ENCODE results near the gene VWF.

Gene VWF

GRCh38 chr12:6084261-6084968, 40.1 kb downstream of the VWF start:
- peak overlapping the region; percentile 4 for H3K27ac ChIP-seq (ENCODE audit: low read depth, low read length)
- H3K4me1 ChIP-seq (ENCODE audit: insufficient read depth, low read length), result peaks cover 27% of the 10 kb centered on the region
- no peaks in the 10 kb centered on the region for H3K36me3 ChIP-seq (ENCODE audit: insufficient read depth, low read length)
- no peaks in the 10 kb centered on the region for H3K9me3 ChIP-seq (ENCODE audit: low read length)
- no peak overlapping the region for H3K4me3 ChIP-seq (ENCODE audit: low read depth in 1 of 2, low read length in 2 of 2)
- no peak overlapping the region for H3K9ac ChIP-seq (ENCODE audit: low read length)
- H3K27me3 ChIP-seq (ENCODE audit: control insufficient read depth in 1 of 2, insufficient read depth in 2 of 2, low read length in 2 of 2), result no peaks in the 10 kb centered on the region

DNA sequence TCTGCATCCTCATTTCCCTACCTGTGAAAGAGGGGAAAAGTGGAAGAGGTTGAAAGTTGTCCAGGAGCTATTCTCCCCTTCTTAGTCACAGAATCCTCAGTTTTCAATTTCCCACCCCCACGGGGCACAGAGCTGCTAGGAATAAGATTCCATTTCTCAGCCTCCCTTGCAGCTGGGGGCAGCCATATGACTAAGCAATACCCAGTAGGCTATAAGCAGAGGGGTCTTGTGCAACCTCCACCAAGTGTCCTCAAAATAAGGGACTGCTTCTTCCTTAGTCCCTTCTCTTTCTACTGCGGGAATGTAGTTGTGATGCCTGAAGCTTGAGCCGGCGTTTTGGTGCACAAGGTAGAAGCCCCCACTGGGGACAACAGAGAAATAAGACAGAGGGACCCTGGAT, 40.9 kb downstream of the VWF start:
- Histone ChIP-seq H3K9me3 (ENCODE audit: low read length) (no peaks in the 10 kb centered on the region), H3K27ac (ENCODE audit: low read depth, low read length) (peak overlapping the region; percentile 4)

DNA sequence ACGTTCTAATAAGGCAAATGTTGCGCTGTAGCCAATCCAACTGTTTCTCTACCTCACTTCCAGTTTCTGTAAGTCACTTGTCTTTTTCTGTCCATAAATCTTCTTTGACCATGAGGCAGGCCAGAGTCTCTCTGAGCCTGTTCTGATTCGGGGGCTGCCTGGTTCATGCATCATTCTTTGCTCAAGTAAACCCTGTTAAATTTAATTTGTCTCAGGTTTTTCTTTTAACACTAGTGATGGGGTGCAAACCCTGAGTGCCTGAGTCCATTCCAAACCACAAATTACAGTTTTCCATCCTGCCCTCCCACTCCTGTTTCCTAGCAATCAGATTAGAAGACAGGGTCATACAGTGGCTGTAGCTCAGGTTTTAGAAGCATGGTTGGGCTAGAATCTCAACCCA, 41.9 kb downstream of the VWF start:
- H3K27ac ChIP-seq (ENCODE audit: low read depth, low read length), result peak overlapping the region; percentile 4
- no peak overlapping the region for H3K4me3 ChIP-seq (ENCODE audit: low read depth in 1 of 2, low read length in 2 of 2)
- no peaks in the 10 kb centered on the region for H3K27me3 ChIP-seq (ENCODE audit: control insufficient read depth in 1 of 2, insufficient read depth in 2 of 2, low read length in 2 of 2)
- no peaks in the 10 kb centered on the region for H3K36me3 ChIP-seq (ENCODE audit: insufficient read depth, low read length)
- H3K9me3 ChIP-seq (ENCODE audit: low read length), result no peaks in the 10 kb centered on the region
- H3K4me1 ChIP-seq (ENCODE audit: insufficient read depth, low read length), result peaks cover 27% of the 10 kb centered on the region
- H3K9ac ChIP-seq (ENCODE audit: low read length), result no peak overlapping the region

More for the DNA sequence above, 40.9 kb downstream of the VWF start:
- Histone ChIP-seq H3K4me3 (ENCODE audit: low read depth in 1 of 2, low read length in 2 of 2) (no peak overlapping the region), H3K27me3 (ENCODE audit: control insufficient read depth in 1 of 2, insufficient read depth in 2 of 2, low read length in 2 of 2) (no peaks in the 10 kb centered on the region), H3K4me1 (ENCODE audit: insufficient read depth, low read length) (peaks cover 27% of the 10 kb centered on the region), H3K36me3 (ENCODE audit: insufficient read depth, low read length) (no peaks in the 10 kb centered on the region), H3K9ac (ENCODE audit: low read length) (no peak overlapping the region)

DNA sequence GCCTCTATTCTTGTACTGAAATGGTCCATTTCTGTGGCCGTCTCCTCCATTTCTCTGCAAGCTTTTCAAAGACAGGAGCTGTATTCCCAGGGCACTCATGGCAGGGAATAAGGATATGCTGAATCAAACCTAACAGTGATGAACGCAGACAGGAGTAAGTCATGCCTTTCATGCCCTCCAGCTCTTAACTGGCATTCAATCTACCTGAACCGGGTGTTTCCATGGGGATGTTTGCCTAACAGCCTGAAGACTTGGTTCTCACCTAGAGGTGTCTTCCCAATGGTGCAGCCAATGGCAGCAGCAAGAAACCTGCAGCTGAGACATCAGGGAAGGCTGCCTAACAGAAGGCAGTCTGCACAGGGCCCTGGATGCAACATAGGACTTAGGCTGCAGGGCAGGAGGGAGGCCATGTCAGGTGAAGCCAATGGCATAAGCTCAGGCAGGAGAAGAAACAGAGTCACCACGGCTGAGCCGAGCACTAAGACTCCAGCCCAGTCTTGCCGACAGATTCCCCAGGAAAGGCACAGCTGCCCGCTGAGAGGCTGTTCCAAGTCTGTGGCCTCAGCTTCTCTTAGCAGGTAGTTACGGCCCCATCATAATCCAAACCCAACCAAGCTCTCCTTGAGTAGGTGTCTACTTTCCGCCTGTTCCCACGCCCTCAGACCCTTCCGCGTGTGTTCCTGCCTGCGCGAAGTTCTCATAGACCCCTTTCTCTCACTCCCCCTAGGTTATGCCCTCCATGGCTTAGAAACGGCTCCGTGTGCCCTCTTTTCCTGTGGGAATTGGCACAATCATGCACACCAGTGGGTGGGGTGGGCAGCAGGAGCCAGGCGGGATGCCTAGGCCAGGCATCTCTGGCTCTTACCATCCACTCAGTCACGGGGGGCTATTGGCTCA, 44.1 kb downstream of the VWF start:
- H3K4me1 ChIP-seq (ENCODE audit: insufficient read depth, low read length), result peaks cover 27% of the 10 kb centered on the region
- no peak overlapping the region for H3K27ac ChIP-seq (ENCODE audit: low read depth, low read length)
- no peaks in the 10 kb centered on the region for H3K36me3 ChIP-seq (ENCODE audit: insufficient read depth, low read length)
- no peaks in the 10 kb centered on the region for H3K27me3 ChIP-seq (ENCODE audit: control insufficient read depth in 1 of 2, insufficient read depth in 2 of 2, low read length in 2 of 2)
- no peak overlapping the region for H3K4me3 ChIP-seq (ENCODE audit: low read depth in 1 of 2, low read length in 2 of 2)
- H3K9me3 ChIP-seq (ENCODE audit: low read length), result no peaks in the 10 kb centered on the region
- no peak overlapping the region for H3K9ac ChIP-seq (ENCODE audit: low read length)

DNA sequence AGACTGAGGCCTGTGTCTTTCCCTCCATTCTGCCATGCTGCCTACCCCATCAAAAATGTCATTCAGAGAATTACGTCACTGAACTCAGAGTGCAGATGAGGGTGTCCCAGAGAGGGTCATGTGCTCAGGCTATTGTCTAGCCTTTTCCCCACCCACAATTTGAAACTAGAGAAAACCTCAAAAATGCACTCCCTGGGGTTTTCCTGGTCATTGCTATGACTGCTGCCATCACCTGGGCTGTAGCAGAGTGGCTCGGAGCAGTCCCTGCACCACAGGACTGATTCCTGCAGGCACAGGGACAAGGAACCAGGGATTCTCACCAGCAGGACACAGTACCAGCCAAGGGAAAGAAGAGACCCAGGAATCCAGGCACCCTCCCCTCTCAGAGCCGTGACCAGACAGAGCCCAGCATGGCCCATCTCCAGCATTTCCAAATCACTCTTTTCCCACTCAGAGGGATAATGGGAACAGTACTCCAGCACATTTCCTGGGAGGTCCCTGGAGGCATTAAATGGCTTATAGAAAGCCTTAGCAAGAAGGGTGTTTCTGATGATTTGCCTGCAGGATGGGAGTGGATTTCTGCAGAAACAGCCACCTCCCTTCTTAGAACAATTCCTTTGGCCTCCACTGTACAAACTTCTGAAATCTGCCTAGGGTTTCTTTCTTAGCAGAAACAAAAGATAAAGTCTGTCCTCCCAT, 45.9 kb downstream of the VWF start:
- Histone ChIP-seq H3K4me1 (ENCODE audit: insufficient read depth, low read length) (peaks cover 10% of the 10 kb centered on the region), H3K9ac (ENCODE audit: low read length) (no peak overlapping the region), H3K27me3 (ENCODE audit: control insufficient read depth in 1 of 2, insufficient read depth in 2 of 2, low read length in 2 of 2) (no peaks in the 10 kb centered on the region), H3K9me3 (ENCODE audit: low read length) (no peaks in the 10 kb centered on the region), H3K36me3 (ENCODE audit: insufficient read depth, low read length) (no peaks in the 10 kb centered on the region), H3K27ac (ENCODE audit: low read depth, low read length) (no peak overlapping the region), H3K4me3 (ENCODE audit: low read depth in 1 of 2, low read length in 2 of 2) (no peak overlapping the region)

- Histone ChIP-seq H3K27me3 (ENCODE audit: control insufficient read depth in 1 of 2, insufficient read depth in 2 of 2, low read length in 2 of 2) (no peaks in the 10 kb centered on the region), H3K9ac (ENCODE audit: low read length) (no peak overlapping the region), H3K4me3 (ENCODE audit: low read depth in 1 of 2, low read length in 2 of 2) (no peak overlapping the region), H3K27ac (ENCODE audit: low read depth, low read length) (no peak overlapping the region), H3K9me3 (ENCODE audit: low read length) (no peaks in the 10 kb centered on the region), H3K4me1 (ENCODE audit: insufficient read depth, low read length) (peaks cover 4% of the 10 kb centered on the region), H3K36me3 (ENCODE audit: insufficient read depth, low read length) (no peaks in the 10 kb centered on the region)
Observed at GRCh38 chr12:6077692-6078083, 46.8 kb downstream of the VWF start.

DNA sequence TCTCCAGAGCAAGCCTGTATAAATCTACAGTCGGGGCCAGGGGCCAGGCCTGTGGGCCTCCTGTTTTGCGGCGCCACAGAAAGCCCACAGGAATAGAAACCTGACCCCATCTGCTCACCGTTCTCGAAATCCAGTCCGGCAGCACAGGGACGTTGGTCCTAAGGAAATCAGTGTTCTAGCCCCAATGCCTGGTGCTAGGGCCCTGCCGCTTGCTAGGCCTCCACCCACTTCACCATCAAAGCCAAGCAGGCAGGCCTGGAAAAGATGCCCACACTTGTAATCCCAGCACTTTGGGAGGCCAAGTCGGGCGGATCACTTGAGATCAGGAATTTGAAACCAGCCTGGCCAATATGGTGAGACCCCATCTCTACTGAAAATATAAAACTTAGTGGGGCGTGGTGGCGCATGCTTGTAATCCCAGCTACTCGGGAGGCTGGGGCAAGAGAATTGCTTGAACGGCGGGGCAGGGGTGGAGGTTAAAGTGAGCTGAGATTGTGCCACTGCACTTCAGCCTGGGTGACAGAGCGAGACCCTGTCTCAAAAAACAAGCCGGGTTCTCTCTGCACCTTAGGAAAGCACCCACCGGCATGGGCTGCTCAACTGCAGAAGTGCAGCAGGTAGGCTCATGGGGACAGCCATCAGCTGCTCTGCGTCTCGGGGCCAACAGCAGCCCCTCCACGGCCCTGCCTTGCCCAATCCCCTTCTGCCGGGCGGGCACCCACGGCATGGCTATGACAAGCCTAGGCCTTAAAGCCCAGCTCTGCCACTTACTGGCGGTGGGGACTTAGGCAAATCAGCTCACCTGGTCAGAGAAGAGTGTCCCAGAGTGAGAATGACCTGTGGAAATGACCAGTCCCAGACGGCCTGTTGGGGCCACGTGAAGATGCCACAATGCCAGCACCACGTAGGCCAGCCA, 47.4 kb downstream of the VWF start:
- Histone ChIP-seq H3K36me3 (ENCODE audit: insufficient read depth, low read length) (no peaks in the 10 kb centered on the region), H3K27me3 (ENCODE audit: control insufficient read depth in 1 of 2, insufficient read depth in 2 of 2, low read length in 2 of 2) (no peaks in the 10 kb centered on the region), H3K4me1 (ENCODE audit: insufficient read depth, low read length) (no peaks in the 10 kb centered on the region), H3K27ac (ENCODE audit: low read depth, low read length) (no peak overlapping the region), H3K9ac (ENCODE audit: low read length) (no peak overlapping the region), H3K9me3 (ENCODE audit: low read length) (no peaks in the 10 kb centered on the region), H3K4me3 (ENCODE audit: low read depth in 1 of 2, low read length in 2 of 2) (no peak overlapping the region)

DNA sequence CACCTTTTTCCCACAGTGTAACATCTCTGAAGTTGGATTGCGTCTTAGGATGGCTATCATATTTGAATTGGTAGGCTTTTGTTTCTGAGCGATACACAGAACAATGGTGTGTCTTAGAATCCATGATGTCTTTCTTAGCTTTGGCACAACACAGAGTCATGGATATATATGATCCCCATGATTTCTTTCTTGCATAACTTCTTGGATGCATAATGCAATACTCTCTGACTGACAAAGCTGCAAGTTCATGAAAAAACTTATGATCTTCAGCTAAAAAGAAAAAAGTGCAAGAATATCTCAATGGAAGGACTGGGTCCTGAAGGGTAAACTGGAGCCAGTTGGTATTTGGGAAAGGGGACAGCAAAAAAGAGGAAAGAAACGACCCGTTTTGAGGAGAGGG, 48.1 kb downstream of the VWF start:
- Histone ChIP-seq H3K4me1 (ENCODE audit: insufficient read depth, low read length) (no peaks in the 10 kb centered on the region), H3K9me3 (ENCODE audit: low read length) (no peaks in the 10 kb centered on the region), H3K36me3 (ENCODE audit: insufficient read depth, low read length) (no peaks in the 10 kb centered on the region), H3K27ac (ENCODE audit: low read depth, low read length) (no peak overlapping the region), H3K9ac (ENCODE audit: low read length) (no peak overlapping the region), H3K27me3 (ENCODE audit: control insufficient read depth in 1 of 2, insufficient read depth in 2 of 2, low read length in 2 of 2) (no peaks in the 10 kb centered on the region), H3K4me3 (ENCODE audit: low read depth in 1 of 2, low read length in 2 of 2) (no peak overlapping the region)

- no peaks in the 10 kb centered on the region for H3K9me3 ChIP-seq (ENCODE audit: low read length)
- no peaks in the 10 kb centered on the region for H3K27me3 ChIP-seq (ENCODE audit: control insufficient read depth in 1 of 2, insufficient read depth in 2 of 2, low read length in 2 of 2)
- no peaks in the 10 kb centered on the region for H3K4me1 ChIP-seq (ENCODE audit: insufficient read depth, low read length)
- no peaks in the 10 kb centered on the region for H3K36me3 ChIP-seq (ENCODE audit: insufficient read depth, low read length)
- no peak overlapping the region for H3K4me3 ChIP-seq (ENCODE audit: low read depth in 1 of 2, low read length in 2 of 2)
- no peak overlapping the region for H3K27ac ChIP-seq (ENCODE audit: low read depth, low read length)
- no peak overlapping the region for H3K9ac ChIP-seq (ENCODE audit: low read length)
Observed at GRCh38 chr12:6074979-6075585, 49.4 kb downstream of the VWF start.

- no peaks in the 10 kb centered on the region for H3K36me3 ChIP-seq (ENCODE audit: insufficient read depth, low read length)
- no peaks in the 10 kb centered on the region for H3K9me3 ChIP-seq (ENCODE audit: low read length)
- no peak overlapping the region for H3K4me3 ChIP-seq (ENCODE audit: low read depth in 1 of 2, low read length in 2 of 2)
- H3K27ac ChIP-seq (ENCODE audit: low read depth, low read length), result no peak overlapping the region
- peaks cover 3% of the 10 kb centered on the region for H3K4me1 ChIP-seq (ENCODE audit: insufficient read depth, low read length)
- H3K27me3 ChIP-seq (ENCODE audit: control insufficient read depth in 1 of 2, insufficient read depth in 2 of 2, low read length in 2 of 2), result no peaks in the 10 kb centered on the region
- no peak overlapping the region for H3K9ac ChIP-seq (ENCODE audit: low read length)
Observed at GRCh38 chr12:6074427-6074826, 50.0 kb downstream of the VWF start.

Measured in muscle layer of colon (tissue), 2 donors.